Subcutaneous adipose tissue (tissue), 4 donors: ENCODE measurements around the gene PCGF3. TPM values are rescaled to one million over a fixed set of nuclear protein-coding genes. Genes with fewer than 3 reads are reported as not detected.

Experiments
- CTCF ChIP-seq: fragments of 450-650 bp; IDR thresholded peaks from one replicate; pipeline ENCODE4 v1.5.1; 2016; ENCODE audit warnings: low read depth, mild to moderate bottlenecking, control low read depth, antibody characterized with exemption, moderate library complexity
- total RNA-seq, 4 donors: library from RNA; depleted of rRNA; stranded (reverse); fragments of >200 nt; gene quantifications; one replicate each; pipeline ENCODE4 v1.1.0, GENCODE V29; 2016

PCGF3 gene
- total RNA-seq, 4 donors from 2014 or later, result 36.7 to 72.2 (median 55.0) TPM

- no peak for TF ChIP-seq CTCF
These were observed 83.1 kb downstream of the PCGF3 start for GRCh38 chr4:788636-789297.

GRCh38 chr4:789571-790465 lies 84.2 kb downstream of the PCGF3 start:
- no peak for TF ChIP-seq CTCF

GRCh38 chr4:790466-790820 lies 84.8 kb downstream of the PCGF3 start:
- no peak for TF ChIP-seq CTCF

GRCh38 chr4:791252-791897 lies 85.7 kb downstream of the PCGF3 start:
- TF ChIP-seq CTCF, result no peak

GRCh38 chr4:791898-792625 lies 86.4 kb downstream of the PCGF3 start:
- TF ChIP-seq CTCF, result no peak

- no peak for TF ChIP-seq CTCF
These were observed 87.0 kb downstream of the PCGF3 start for GRCh38 chr4:792626-793092.
